Left ventricle myocardium inferior (tissue), 1 donor: ENCODE measurements around the gene NPIPA8. TPM values are rescaled to one million over a fixed set of nuclear protein-coding genes. Genes with fewer than 3 reads are reported as not detected.
"Not testable (repeated sequence)": the region's sequence is repeated elsewhere in the genome, so short reads cannot be mapped to it uniquely, and the experiment has no call there.

Source experiments
- DNase-seq: peaks from one replicate; pipeline ENCODE4 v3.0.0-alpha.2; 2020
- H3K27ac ChIP-seq: fragments of 200-600 bp; replicated peaks from 2 replicates; pipeline ENCODE4 v1.8.0; 2021
- H3K27me3 ChIP-seq: fragments of 200-600 bp; 2 replicates; pipeline ENCODE4 v1.8.0; 2021; ENCODE audit warnings: low read depth
- H3K36me3 ChIP-seq: fragments of 200-600 bp; 2 replicates; pipeline ENCODE4 v1.8.0; 2021
- H3K4me1 ChIP-seq: fragments of 200-600 bp; 2 replicates; pipeline ENCODE4 v1.8.0; 2021
- H3K4me3 ChIP-seq: fragments of 200-600 bp; 2 replicates; pipeline ENCODE4 v1.8.0; 2021; ENCODE audit warnings: mild to moderate bottlenecking, moderate library complexity
- H3K9me3 ChIP-seq: fragments of 200-600 bp; replicated peaks from 2 replicates; pipeline ENCODE4 v1.8.0; 2021
- intact Hi-C: fragments of 100-400 bp; cut with micrococcal nuclease; formaldehyde crosslinking; loops from one replicate; pipeline ENCODE4 v1.11.0; 2022
- microRNA-seq: library from miRNA; unstranded; fragments of <30 nt; microRNA quantifications from one replicate; pipeline ENCODE4 v1.2.0, GENCODE V29; 2020
- total RNA-seq: library from RNA; stranded (reverse); fragmentation: NEBNext Ultra II Directional; extraction: Animal tissue kit (Norgen Biotek cat#: 25700); gene quantifications from one replicate; pipeline ENCODE4 v1.2.1, GENCODE V29; 2021
- donor health status: DM: no; HTN: yes; CAD: no; lungs with severe emphysema.

NPIPA8 gene
- total RNA-seq, 1 donor from 2014 or later = 0.49 TPM

DNA sequence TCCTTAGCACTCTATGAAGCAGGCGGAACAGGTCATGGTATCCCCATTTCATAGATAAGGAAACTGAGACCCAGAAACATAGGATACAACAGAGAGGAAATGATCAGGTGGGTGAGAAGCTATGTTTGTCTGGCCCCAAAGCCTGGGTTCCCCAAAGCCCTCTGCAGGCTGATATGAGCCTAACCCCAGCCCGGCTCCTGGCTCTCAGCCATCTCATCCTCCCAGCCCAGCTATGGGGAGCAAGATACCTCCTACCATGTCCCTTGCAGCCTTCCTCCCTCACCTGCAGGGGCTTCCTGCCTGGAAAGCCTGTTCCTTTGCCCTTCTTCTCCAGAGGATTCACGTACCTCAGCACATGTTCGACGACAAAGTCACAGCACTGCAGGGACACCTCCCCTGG is 30.5 kb downstream of the NPIPA8 start:
- H3K4me1 ChIP-seq, H3K9me3 ChIP-seq, H3K27ac ChIP-seq, H3K27me3 ChIP-seq, DNase-seq, intact Hi-C loops, H3K36me3 ChIP-seq, H3K4me3 ChIP-seq: not testable (repeated sequence)

- H3K27me3 ChIP-seq, H3K36me3 ChIP-seq, H3K27ac ChIP-seq, H3K4me3 ChIP-seq, DNase-seq, H3K4me1 ChIP-seq, intact Hi-C loops, H3K9me3 ChIP-seq: not testable (repeated sequence)
Observed at GRCh38 chr16:18303059-18303706, 33.4 kb downstream of the NPIPA8 start.

GRCh38 chr16:18297714-18298113 is 38.8 kb downstream of the NPIPA8 start:
- H3K27ac ChIP-seq, intact Hi-C loops, H3K4me3 ChIP-seq, DNase-seq, H3K36me3 ChIP-seq, H3K27me3 ChIP-seq, H3K9me3 ChIP-seq, H3K4me1 ChIP-seq: not testable (repeated sequence)

- H3K4me3 ChIP-seq, H3K27ac ChIP-seq, DNase-seq, H3K9me3 ChIP-seq, H3K27me3 ChIP-seq, intact Hi-C loops, H3K36me3 ChIP-seq, H3K4me1 ChIP-seq: not testable (repeated sequence)
Observed at GRCh38 chr16:18296931-18297330, 39.6 kb downstream of the NPIPA8 start.

DNA sequence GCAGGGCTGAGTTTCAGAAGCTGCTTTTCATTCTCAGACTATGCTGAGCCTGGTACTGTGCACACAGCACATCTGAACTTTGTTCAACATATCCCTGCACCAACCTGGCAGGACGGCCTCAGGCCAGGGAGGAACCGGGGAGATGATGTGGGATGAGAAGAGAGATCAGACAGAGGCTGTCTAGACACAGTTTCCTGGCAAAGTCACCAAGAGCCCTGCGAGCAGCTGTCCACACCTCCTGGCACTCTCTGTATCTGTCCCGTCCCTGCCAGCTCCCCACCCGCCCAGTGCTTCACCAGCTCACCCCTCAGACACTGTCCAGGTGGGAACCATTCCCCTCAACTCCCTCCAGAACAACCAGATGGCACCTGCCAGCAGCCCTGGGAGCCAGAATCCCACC is 42.2 kb downstream of the NPIPA8 start:
- H3K36me3 ChIP-seq, intact Hi-C loops: not testable (repeated sequence)

GRCh38 chr16:18293337-18293956 is 43.1 kb downstream of the NPIPA8 start:
- H3K27me3 ChIP-seq, intact Hi-C loops, H3K4me3 ChIP-seq, H3K9me3 ChIP-seq, H3K36me3 ChIP-seq, H3K27ac ChIP-seq, H3K4me1 ChIP-seq, DNase-seq: not testable (repeated sequence)

More for the DNA sequence above, 42.2 kb downstream of the NPIPA8 start:
- not testable (repeated sequence) for H3K27ac ChIP-seq, H3K4me3 ChIP-seq, H3K9me3 ChIP-seq, H3K4me1 ChIP-seq, H3K27me3 ChIP-seq, DNase-seq

DNA sequence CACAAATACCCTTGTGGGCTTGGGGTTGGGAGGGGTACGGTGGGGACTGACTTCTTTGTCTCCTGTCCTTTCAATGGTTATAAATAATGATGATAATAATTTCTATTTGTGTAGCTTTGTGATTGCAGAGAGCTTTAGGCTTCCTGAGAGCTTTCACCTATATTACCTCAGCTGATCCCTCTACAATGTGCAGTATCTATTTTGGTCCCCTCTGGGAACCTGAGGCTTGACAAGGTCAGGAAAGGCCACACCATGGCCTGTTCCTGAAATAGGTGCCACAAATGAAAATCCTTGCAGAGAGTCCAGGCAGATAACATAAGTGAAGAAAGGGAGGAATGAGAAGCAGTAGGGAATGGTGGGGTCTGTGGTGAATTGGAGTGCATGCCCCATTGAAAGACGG is 45.6 kb downstream of the NPIPA8 start:
- H3K4me1 ChIP-seq, DNase-seq: not testable (repeated sequence)

DNA sequence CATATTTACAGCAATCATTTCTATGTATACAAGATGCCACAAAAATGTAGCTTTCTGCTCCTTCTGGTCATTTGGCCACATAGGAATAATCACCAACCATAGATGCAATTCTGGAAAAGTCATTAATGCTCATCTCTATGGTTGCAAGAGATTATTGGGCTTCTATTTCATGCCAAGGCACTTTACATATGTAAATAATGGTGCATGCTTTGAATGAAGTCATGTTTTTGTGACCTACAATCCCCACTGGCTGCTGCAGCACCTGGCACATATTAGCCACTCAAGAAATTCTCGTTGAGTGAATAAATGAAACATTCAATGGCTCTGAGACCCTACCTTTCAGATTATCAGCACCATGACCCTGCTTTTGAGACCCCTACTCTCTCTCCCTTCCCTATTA is 50.2 kb downstream of the NPIPA8 start:
- H3K9me3 ChIP-seq, H3K4me1 ChIP-seq, DNase-seq, H3K4me3 ChIP-seq, intact Hi-C loops, H3K27ac ChIP-seq, H3K36me3 ChIP-seq, H3K27me3 ChIP-seq: not testable (repeated sequence)

More for the DNA sequence above, 45.6 kb downstream of the NPIPA8 start:
- H3K36me3 ChIP-seq, H3K27ac ChIP-seq, H3K9me3 ChIP-seq, H3K4me3 ChIP-seq, H3K27me3 ChIP-seq, intact Hi-C loops: not testable (repeated sequence)

DNA sequence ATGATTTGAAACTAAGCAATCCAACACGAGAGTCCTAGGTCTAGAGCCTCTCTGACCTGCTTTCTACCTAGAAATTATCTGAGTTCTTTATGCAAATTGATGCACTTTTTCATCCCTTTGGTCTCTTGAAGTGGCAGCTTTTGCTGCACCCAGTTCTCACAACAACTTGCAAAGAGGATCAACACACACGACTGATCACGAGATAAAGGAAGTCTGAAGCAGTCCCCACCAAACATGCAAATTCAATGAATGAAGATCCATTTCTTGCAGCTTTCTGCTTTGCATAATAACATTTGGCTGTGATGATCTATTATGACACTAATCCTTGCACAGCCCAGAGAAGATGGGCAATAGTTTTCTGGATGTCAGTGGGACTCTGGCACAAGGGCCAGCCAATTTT is 56.2 kb downstream of the NPIPA8 start:
- H3K27me3 ChIP-seq, H3K4me1 ChIP-seq, H3K9me3 ChIP-seq, H3K4me3 ChIP-seq, intact Hi-C loops, DNase-seq, H3K36me3 ChIP-seq, H3K27ac ChIP-seq: not testable (repeated sequence)

GRCh38 chr16:18276756-18277155 is 59.8 kb downstream of the NPIPA8 start:
- H3K27me3 ChIP-seq, intact Hi-C loops, H3K27ac ChIP-seq, H3K36me3 ChIP-seq, H3K9me3 ChIP-seq, DNase-seq, H3K4me1 ChIP-seq, H3K4me3 ChIP-seq: not testable (repeated sequence)

DNA sequence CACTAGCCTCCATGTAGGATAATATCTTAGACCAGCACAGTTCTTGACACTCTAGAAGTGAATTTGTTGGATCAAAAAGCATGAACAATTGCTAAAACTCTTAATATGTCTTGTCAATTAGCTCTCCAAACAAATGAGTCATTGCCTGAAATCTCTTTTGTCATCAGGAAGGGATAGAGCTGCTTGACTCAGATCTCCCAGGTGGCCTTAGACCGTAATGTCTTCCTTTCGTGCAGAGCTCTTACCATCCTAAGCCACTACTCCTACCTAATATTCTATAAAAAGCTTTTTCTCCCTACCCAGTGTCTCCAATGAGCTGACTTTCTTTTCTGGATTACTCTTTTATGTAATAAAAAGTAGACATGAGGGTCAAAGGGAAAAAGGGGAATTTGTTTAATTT is 66.4 kb downstream of the NPIPA8 start:
- DNase-seq, H3K9me3 ChIP-seq, H3K27me3 ChIP-seq, H3K4me1 ChIP-seq, H3K4me3 ChIP-seq, H3K27ac ChIP-seq, H3K36me3 ChIP-seq, intact Hi-C loops: not testable (repeated sequence)

Small RNAs within 50 kb of the gene (microRNA-seq; reads per million reads assigned to microRNA genes)
- gene MIR6511A4 (not detected), gene MIR6770-3 (not detected)

Other genes starting within 250 kb of the NPIPA8 start
- gene NOMO2, start 225.4 kb upstream of the NPIPA8 start, total RNA-seq = 205 TPM